ENCODE results near the gene ROBO3. TPM values are rescaled to one million over a fixed set of nuclear protein-coding genes. Genes with fewer than 3 reads are reported as not detected.

The ROBO3 gene
- total RNA-seq, 1 experiment from 2014 or later = 21.3 TPM

DNA sequence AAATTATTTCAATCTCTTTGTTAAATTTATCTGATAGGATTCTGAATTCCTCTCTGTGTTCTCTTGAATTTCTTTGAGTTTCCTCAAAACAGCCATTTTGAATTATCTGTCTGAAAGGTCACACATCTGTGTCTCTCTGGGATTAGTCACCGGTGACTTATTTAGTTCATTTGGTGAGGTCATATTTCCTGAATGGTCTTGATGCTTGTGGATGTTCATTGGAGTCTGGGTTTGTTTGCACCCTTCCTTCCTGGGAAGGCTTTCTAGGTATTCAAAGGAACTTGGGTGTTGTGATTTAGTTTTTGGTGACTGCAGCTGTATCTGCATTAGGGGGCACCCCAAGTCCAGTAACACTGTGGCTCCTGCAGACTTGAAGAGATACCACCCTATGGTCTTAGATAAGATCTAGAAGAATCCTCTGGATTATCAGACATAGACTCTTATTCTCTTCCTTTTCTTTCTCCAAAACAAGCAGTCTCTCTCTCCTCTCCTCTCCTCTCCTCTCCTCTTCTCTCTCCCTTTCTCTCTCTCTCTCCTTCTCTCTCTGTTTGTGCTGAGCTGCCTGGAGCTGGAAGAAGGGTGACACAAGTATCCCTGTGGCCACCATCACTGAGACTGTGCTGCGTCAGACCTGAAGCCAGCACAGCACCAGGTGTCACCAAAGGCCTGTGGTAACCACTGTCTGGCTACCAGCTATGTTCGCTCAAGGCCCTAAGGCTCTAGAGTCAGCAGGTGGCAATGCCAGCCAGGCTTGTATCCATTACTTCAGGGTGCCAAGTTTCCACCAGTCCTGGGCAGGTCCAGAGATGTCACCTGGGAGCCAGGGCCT lies 50.5 kb downstream of the ROBO3 start:
- TF ChIP-seq ZNF671 (CRISPR knock-in tag; IDR thresholded peaks at IDR 0.05) = no peak
- TF ChIP-seq SP1 (CRISPR knock-in tag; conservative IDR thresholded peaks at IDR 0.05) = no peak
- TF ChIP-seq HMGA2 (CRISPR knock-in tag; IDR thresholded peaks at IDR 0.05) = no peak
- peaks cover 11% of the 10 kb centered on the region for H3K36me3 Mint-ChIP-seq
- H3K9me3 Mint-ChIP-seq = peaks cover 39% of the 10 kb centered on the region
- CTCF ChIA-PET = no interaction called here
- H3K27ac Mint-ChIP-seq = no peak overlapping the region
- H3K4me3 Mint-ChIP-seq = no peak overlapping the region
- no peak for DNase-seq (ENCODE audit: low spot score)
- H3K4me1 Mint-ChIP-seq = no peaks in the 10 kb centered on the region
- no peak for ATAC-seq
- peaks cover 68% of the 10 kb centered on the region for H3K27me3 Mint-ChIP-seq (ENCODE audit: low read depth)
- POLR2A ChIA-PET = no interaction called here

DNA sequence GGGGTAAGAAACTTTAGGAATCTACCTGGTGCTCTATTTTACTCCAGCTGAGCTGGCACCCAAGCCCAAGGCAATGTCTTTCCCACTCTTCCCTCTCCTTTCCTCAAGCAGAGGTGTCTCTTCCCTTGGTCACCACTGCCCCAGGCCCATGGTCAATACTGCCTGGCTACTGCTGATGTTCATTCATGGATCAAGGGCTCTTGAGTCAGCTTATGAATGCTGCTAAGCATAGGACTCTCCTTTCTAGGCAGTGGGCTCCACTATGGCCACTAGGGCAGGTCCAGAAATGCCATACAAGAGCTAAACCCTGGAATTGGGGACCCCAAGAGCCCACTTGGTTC lies 51.1 kb downstream of the ROBO3 start:
- ChIA-PET CTCF (no interaction called here), POLR2A (no interaction called here)
- TF ChIP-seq ZNF396 (CRISPR knock-in tag; IDR thresholded peaks at IDR 0.05; ENCODE audit: borderline replicate concordance) (no peak), SOX15 (CRISPR knock-in tag; IDR thresholded peaks at IDR 0.05) (no peak), TEAD1 (CRISPR knock-in tag; IDR thresholded peaks at IDR 0.05) (no peak), FOXJ3 (CRISPR knock-in tag; IDR thresholded peaks at IDR 0.05; ENCODE audit: borderline replicate concordance) (no peak), ETV6 (CRISPR knock-in tag; IDR thresholded peaks at IDR 0.05) (no peak), ZNF232 (CRISPR knock-in tag; IDR thresholded peaks at IDR 0.05) (no peak), JAZF1 (CRISPR knock-in tag; IDR thresholded peaks at IDR 0.05) (no peak), SP1 (CRISPR knock-in tag; conservative IDR thresholded peaks at IDR 0.05) (no peak), GTF2I (CRISPR knock-in tag; conservative IDR thresholded peaks at IDR 0.05) (no peak), ZNF121 (CRISPR knock-in tag; IDR thresholded peaks at IDR 0.05) (no peak), CREM (CRISPR knock-in tag; IDR thresholded peaks at IDR 0.05) (no peak)
- TF ChIP-seq, protein P1, sequence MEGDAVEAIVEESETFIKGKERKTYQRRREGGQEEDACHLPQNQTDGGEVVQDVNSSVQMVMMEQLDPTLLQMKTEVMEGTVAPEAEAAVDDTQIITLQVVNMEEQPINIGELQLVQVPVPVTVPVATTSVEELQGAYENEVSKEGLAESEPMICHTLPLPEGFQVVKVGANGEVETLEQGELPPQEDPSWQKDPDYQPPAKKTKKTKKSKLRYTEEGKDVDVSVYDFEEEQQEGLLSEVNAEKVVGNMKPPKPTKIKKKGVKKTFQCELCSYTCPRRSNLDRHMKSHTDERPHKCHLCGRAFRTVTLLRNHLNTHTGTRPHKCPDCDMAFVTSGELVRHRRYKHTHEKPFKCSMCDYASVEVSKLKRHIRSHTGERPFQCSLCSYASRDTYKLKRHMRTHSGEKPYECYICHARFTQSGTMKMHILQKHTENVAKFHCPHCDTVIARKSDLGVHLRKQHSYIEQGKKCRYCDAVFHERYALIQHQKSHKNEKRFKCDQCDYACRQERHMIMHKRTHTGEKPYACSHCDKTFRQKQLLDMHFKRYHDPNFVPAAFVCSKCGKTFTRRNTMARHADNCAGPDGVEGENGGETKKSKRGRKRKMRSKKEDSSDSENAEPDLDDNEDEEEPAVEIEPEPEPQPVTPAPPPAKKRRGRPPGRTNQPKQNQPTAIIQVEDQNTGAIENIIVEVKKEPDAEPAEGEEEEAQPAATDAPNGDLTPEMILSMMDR (IDR thresholded peaks at IDR 0.05) = no peak
- TF ChIP-seq, protein P2, sequence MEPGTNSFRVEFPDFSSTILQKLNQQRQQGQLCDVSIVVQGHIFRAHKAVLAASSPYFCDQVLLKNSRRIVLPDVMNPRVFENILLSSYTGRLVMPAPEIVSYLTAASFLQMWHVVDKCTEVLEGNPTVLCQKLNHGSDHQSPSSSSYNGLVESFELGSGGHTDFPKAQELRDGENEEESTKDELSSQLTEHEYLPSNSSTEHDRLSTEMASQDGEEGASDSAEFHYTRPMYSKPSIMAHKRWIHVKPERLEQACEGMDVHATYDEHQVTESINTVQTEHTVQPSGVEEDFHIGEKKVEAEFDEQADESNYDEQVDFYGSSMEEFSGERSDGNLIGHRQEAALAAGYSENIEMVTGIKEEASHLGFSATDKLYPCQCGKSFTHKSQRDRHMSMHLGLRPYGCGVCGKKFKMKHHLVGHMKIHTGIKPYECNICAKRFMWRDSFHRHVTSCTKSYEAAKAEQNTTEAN (CRISPR knock-in tag; IDR thresholded peaks at IDR 0.05) = no peak
- TF ChIP-seq, protein P3, sequence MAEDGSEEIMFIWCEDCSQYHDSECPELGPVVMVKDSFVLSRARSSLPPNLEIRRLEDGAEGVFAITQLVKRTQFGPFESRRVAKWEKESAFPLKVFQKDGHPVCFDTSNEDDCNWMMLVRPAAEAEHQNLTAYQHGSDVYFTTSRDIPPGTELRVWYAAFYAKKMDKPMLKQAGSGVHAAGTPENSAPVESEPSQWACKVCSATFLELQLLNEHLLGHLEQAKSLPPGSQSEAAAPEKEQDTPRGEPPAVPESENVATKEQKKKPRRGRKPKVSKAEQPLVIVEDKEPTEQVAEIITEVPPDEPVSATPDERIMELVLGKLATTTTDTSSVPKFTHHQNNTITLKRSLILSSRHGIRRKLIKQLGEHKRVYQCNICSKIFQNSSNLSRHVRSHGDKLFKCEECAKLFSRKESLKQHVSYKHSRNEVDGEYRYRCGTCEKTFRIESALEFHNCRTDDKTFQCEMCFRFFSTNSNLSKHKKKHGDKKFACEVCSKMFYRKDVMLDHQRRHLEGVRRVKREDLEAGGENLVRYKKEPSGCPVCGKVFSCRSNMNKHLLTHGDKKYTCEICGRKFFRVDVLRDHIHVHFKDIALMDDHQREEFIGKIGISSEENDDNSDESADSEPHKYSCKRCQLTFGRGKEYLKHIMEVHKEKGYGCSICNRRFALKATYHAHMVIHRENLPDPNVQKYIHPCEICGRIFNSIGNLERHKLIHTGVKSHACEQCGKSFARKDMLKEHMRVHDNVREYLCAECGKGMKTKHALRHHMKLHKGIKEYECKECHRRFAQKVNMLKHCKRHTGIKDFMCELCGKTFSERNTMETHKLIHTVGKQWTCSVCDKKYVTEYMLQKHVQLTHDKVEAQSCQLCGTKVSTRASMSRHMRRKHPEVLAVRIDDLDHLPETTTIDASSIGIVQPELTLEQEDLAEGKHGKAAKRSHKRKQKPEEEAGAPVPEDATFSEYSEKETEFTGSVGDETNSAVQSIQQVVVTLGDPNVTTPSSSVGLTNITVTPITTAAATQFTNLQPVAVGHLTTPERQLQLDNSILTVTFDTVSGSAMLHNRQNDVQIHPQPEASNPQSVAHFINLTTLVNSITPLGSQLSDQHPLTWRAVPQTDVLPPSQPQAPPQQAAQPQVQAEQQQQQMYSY (CRISPR knock-in tag; IDR thresholded peaks at IDR 0.05) = no peak
- Mint-ChIP-seq H3K4me1 (no peaks in the 10 kb centered on the region), H3K36me3 (peaks cover 10% of the 10 kb centered on the region), H3K27ac (no peak overlapping the region), H3K9me3 (peaks cover 34% of the 10 kb centered on the region), H3K27me3 (ENCODE audit: low read depth) (peaks cover 69% of the 10 kb centered on the region), H3K4me3 (no peak overlapping the region)
- ATAC-seq = no peak
- DNase-seq (ENCODE audit: low spot score) = no peak

DNA sequence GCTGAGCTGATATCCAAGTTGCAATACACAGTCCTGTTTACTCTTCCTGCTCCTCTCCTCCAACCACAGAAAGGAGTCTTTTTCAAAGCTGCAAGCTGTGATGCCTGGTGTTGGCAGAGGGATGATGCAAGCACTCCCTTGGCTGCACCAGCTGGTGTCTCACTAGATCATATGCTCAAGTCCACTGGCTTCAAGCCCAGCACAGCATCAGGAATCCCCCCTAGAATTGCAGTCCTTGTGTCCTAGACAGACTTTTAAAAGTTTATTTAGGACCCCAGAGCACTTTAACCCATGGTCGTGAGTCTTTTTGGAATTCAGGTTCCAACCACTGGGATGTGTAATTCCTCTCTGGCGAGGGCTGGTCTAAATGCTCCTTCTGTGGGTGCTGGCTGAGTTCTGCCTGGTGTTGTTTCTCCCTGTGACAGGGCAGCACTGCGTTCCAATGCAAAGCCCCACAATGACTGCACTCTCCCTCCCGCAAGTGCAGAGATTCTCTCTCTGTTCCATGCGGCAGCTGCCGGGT lies 51.9 kb downstream of the ROBO3 start:
- peaks cover 3% of the 10 kb centered on the region; the same call in 1 of the 2 replicates for H3K36me3 Mint-ChIP-seq
- TF ChIP-seq, protein P4, sequence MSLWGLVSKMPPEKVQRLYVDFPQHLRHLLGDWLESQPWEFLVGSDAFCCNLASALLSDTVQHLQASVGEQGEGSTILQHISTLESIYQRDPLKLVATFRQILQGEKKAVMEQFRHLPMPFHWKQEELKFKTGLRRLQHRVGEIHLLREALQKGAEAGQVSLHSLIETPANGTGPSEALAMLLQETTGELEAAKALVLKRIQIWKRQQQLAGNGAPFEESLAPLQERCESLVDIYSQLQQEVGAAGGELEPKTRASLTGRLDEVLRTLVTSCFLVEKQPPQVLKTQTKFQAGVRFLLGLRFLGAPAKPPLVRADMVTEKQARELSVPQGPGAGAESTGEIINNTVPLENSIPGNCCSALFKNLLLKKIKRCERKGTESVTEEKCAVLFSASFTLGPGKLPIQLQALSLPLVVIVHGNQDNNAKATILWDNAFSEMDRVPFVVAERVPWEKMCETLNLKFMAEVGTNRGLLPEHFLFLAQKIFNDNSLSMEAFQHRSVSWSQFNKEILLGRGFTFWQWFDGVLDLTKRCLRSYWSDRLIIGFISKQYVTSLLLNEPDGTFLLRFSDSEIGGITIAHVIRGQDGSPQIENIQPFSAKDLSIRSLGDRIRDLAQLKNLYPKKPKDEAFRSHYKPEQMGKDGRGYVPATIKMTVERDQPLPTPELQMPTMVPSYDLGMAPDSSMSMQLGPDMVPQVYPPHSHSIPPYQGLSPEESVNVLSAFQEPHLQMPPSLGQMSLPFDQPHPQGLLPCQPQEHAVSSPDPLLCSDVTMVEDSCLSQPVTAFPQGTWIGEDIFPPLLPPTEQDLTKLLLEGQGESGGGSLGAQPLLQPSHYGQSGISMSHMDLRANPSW (CRISPR knock-in tag; conservative IDR thresholded peaks at IDR 0.05; ENCODE audit: low read depth) = no peak
- TF ChIP-seq GABPB1 (CRISPR knock-in tag; IDR thresholded peaks at IDR 0.05) = peak; percentile 92
- TF ChIP-seq, protein P5, sequence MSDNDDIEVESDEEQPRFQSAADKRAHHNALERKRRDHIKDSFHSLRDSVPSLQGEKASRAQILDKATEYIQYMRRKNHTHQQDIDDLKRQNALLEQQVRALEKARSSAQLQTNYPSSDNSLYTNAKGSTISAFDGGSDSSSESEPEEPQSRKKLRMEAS (CRISPR knock-in tag; IDR thresholded peaks at IDR 0.05) = 0 out of 2 replicates have a peak, but pooled peaks have one; percentile 14
- H3K27ac Mint-ChIP-seq = no peak overlapping the region
- no peaks in the 10 kb centered on the region for H3K4me1 Mint-ChIP-seq
- peaks cover 72% of the 10 kb centered on the region for H3K27me3 Mint-ChIP-seq (ENCODE audit: low read depth)
- POLR2A ChIA-PET = no interaction called here
- H3K9me3 Mint-ChIP-seq = peaks cover 26% of the 10 kb centered on the region
- ATAC-seq (no peak), DNase-seq (ENCODE audit: low spot score) (no peak)
- no peak overlapping the region for H3K4me3 Mint-ChIP-seq
- CTCF ChIA-PET = interaction anchor here (0.8 kb wide), 1 partner anchor 50 kb away, joined by 3 read pairs; no protein-coding TSS in a partner anchor

Measured in WTC11 (cell line).